Measurements from ENCODE around the gene TMX2.
"Not testable (repeated sequence)": the region's sequence is repeated elsewhere in the genome, so short reads cannot be mapped to it uniquely, and the experiment has no call there.

TMX2 gene

GRCh38 chr11:57713835-57714234 lies 1.4 kb downstream of the TMX2 start:
- DNase-seq (ENCODE audit: low spot score) = no peak

- not testable (repeated sequence) for DNase-seq (ENCODE audit: low spot score)
Observed at GRCh38 chr11:57716726-57717125, 4.3 kb downstream of the TMX2 start.

GRCh38 chr11:57727185-57727584 lies 14.8 kb downstream of the TMX2 start:
- DNase-seq (ENCODE audit: low spot score) = no peak

GRCh38 chr11:57728829-57729228 lies 16.4 kb downstream of the TMX2 start:
- no peak for DNase-seq (ENCODE audit: low spot score)

GRCh38 chr11:57729479-57729878 lies 17.1 kb downstream of the TMX2 start:
- no peak for DNase-seq (ENCODE audit: low spot score)

GRCh38 chr11:57732661-57733060 lies 20.3 kb downstream of the TMX2 start:
- DNase-seq (ENCODE audit: low spot score) = no peak

- DNase-seq (ENCODE audit: low spot score) = no peak
Observed at GRCh38 chr11:57735619-57736298, 23.4 kb downstream of the TMX2 start.

- DNase-seq (ENCODE audit: low spot score) = peak; percentile 94
Observed at GRCh38 chr11:57741132-57742086, 29.0 kb downstream of the TMX2 start, which contains the start of gene SELENOH. Gene SELENOH, plus strand, starts transcription at chr11:57741491. Its CDS starts 105 bp downstream, at chr11:57741596.

- DNase-seq (ENCODE audit: low spot score) = no peak
Observed at GRCh38 chr11:57742087-57742452, 29.7 kb downstream of the TMX2 start.

GRCh38 chr11:57744357-57744756 lies 32.0 kb downstream of the TMX2 start:
- DNase-seq (ENCODE audit: low spot score) = no peak

GRCh38 chr11:57745206-57745605 lies 32.8 kb downstream of the TMX2 start:
- DNase-seq (ENCODE audit: low spot score) = no peak

- no peak for DNase-seq (ENCODE audit: low spot score)
Observed at GRCh38 chr11:57746920-57747319, 34.5 kb downstream of the TMX2 start.

- no peak for DNase-seq (ENCODE audit: low spot score)
Observed at GRCh38 chr11:57751176-57751575, 38.8 kb downstream of the TMX2 start.

GRCh38 chr11:57751676-57752253 lies 39.4 kb downstream of the TMX2 start, which contains the start of gene BTBD18:
Gene BTBD18, minus strand, starts transcription at chr11:57751819. Its CDS starts 631 bp downstream, at chr11:57751188.
- peak; percentile 61 for DNase-seq (ENCODE audit: low spot score)

GRCh38 chr11:57752954-57753353 lies 40.6 kb downstream of the TMX2 start:
- DNase-seq (ENCODE audit: low spot score) = no peak

- no peak for DNase-seq (ENCODE audit: low spot score)
Observed at GRCh38 chr11:57758174-57758573, 45.8 kb downstream of the TMX2 start.

- peak; percentile 91 for DNase-seq (ENCODE audit: low spot score)
Observed at GRCh38 chr11:57761301-57762234, 49.2 kb downstream of the TMX2 start, which contains the start of gene CTNND1. Gene CTNND1, plus strand, starts transcription at chr11:57761802. Its CDS starts 29,677 bp downstream, at chr11:57791479.

GRCh38 chr11:57762235-57762861 lies 50.0 kb downstream of the TMX2 start:
- no peak for DNase-seq (ENCODE audit: low spot score)

- DNase-seq (ENCODE audit: low spot score) = peak; percentile 41
Observed at GRCh38 chr11:57763568-57763967, 51.2 kb downstream of the TMX2 start.

- DNase-seq (ENCODE audit: low spot score) = no peak
Observed at GRCh38 chr11:57764021-57764420, 51.6 kb downstream of the TMX2 start.

GRCh38 chr11:57764566-57764965 lies 52.2 kb downstream of the TMX2 start:
- DNase-seq (ENCODE audit: low spot score) = no peak
